C4-2B (cell line): Measurements from ENCODE around the gene PNMA6F.

Experiments used
- ZFX ChIP-seq: fragments of 450-650 bp; IDR thresholded peaks from 2 replicates; pipeline ENCODE4 v1.6.1; 2017
- TF ChIP-seq, protein P1 (sequence below): fragments of 450-650 bp; conservative IDR thresholded peaks from 2 replicates; pipeline ENCODE4 v1.5.1; 2017; ENCODE audit warnings: mild to moderate bottlenecking

DNA sequence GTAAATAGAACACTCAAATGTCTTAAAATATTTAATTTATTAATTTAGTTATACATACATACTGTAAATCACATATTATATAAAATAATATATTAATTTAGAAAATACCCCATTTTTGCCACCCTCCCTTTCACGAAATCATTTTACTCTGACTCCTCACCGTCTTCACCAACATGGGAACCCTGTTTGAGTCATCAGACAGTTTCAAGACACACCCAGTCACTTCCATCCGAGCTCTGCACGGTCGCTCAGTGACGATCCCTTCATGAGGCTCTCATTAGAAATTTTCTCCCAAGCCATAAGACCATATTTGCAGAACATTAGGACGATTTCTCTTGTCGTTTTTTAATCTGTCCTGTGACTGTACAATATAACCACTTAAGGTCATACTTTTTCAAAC lies 26.9 kb upstream of the PNMA6F start:
- TF ChIP-seq, protein P1, sequence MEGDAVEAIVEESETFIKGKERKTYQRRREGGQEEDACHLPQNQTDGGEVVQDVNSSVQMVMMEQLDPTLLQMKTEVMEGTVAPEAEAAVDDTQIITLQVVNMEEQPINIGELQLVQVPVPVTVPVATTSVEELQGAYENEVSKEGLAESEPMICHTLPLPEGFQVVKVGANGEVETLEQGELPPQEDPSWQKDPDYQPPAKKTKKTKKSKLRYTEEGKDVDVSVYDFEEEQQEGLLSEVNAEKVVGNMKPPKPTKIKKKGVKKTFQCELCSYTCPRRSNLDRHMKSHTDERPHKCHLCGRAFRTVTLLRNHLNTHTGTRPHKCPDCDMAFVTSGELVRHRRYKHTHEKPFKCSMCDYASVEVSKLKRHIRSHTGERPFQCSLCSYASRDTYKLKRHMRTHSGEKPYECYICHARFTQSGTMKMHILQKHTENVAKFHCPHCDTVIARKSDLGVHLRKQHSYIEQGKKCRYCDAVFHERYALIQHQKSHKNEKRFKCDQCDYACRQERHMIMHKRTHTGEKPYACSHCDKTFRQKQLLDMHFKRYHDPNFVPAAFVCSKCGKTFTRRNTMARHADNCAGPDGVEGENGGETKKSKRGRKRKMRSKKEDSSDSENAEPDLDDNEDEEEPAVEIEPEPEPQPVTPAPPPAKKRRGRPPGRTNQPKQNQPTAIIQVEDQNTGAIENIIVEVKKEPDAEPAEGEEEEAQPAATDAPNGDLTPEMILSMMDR, result no peak
- no peak for TF ChIP-seq ZFX
